Skeletal muscle cell (primary cell): Measurements from ENCODE around the gene EDC4.
"Not testable (repeated sequence)": the region's sequence is repeated elsewhere in the genome, so short reads cannot be mapped to it uniquely, and the experiment has no call there.

Source experiments
- DNase-seq: peaks from one replicate; pipeline ENCODE4 v3.0.0-alpha.2; 2010; ENCODE audit warnings: low read depth
- H3K4me3 ChIP-seq: 2 replicates; pipeline ENCODE4 v1.5.1; 2011; ENCODE audit warnings: low read depth, mild to moderate bottlenecking, control low read depth, low read length, moderate library complexity

Gene EDC4

DNA sequence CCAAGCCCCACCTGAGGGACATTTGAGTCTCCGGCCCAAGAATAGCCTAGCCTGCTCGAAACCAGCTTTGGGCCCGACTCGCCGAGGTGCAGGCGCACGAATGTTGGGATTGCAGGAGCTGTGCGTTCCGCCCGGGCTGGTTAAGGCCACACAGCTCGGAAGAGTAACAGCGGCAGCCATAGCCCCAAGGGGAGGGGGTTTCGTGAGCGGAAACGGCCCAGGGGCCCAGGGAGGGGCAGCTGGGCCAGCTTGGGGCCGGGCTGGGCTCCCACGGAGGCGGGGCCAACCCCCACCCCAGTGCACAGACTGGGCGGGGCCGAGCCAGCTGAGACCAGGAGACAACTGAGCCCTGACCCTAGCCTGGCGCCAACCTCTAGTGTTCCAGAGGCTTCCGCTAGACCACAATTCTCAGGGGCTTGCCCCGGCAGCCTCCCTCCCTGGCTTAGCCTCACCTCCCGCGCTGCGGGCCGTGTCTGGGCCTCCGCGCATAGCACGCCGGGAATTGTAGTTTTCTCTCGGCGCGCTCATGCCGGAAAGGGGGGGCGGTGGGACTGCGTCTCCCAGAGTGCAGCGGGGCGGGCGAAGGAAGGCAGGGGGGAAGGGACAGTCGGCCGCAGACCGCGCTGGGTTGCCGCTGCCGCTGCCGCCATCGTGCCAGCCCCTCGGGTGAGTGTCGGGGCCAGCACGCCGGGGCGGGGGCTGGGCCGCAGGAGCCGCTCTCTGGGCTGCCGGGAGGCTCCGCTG is 26.4 kb upstream of the EDC4 start, which contains the start of gene NUTF2:
Gene NUTF2, plus strand, starts transcription at position 614 of the 744 bp plus-strand sequence. CDS start 18,198 bp downstream, outside the sequence.
- DNase-seq, result peak; percentile 70
- H3K4me3 ChIP-seq, result peak within 1 kb of the TSS; percentile 92

DNA sequence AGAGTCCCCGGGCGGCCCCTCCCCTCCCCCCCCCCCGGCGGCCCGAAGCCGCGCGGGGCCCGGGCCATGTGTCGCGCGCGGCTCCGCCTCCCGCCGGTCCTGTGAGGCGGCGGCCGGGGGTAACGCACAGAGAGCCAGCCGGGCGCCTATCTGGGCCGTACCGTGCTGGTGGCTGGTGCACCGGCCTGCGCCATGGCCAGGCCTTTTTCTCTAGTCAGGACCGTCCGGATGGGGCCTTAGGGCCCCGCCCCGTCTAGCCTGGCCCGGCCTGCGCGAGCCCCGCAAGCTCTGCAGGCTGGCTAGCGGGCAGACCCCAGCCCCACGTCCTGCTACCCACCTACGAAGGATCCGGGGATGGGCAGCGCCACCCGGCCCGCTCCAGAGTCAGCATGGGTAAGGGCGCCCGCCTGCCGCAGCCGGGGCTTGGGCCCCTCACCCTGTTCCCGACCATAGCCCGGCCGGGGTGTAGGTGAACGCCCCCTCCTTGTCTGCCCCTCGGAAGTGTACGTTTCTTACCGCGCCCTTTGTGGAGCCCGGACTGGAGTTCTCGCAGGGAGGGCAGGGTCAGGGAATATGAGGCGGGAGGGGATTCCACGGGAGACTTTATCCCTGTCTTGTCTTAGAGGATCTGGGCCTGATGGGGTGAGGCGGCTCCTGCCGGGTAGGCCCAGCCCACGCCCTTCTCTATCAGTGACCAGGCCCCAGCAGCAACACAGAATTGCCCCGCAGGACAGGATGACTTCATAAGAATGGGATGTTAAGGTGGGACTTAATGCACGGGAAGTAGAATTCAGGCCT is 25.6 kb upstream of the EDC4 start, which contains the start of gene CENPT:
Gene CENPT, minus strand, starts transcription at position 630 of the 798 bp plus-strand sequence. CDS start 13,834 bp downstream, outside the sequence.
- DNase-seq, result no peak
- H3K4me3 ChIP-seq, result peak within 1 kb of the TSS; percentile 92

DNA sequence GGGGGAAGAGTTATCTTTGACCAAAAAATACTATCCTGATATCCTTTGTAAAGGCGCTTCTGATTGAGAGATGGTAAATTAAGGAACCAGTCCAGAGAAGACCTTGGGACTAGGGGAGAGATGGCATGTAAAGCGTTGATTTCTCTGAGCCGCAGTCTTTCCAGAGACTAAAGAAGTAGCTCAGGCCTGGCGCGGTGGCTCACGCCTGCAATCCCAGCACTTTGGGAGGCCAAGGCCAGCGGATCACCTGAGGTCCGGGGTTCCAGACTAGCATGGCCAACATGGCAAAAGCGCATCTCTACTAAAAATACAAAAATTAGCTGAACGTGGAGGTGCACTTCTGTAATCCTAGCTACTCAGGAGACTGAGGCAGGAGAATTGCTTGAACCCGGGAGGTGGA is 24.7 kb upstream of the EDC4 start:
- H3K4me3 ChIP-seq, result peak overlapping the region; percentile 92
- DNase-seq, result no peak

DNA sequence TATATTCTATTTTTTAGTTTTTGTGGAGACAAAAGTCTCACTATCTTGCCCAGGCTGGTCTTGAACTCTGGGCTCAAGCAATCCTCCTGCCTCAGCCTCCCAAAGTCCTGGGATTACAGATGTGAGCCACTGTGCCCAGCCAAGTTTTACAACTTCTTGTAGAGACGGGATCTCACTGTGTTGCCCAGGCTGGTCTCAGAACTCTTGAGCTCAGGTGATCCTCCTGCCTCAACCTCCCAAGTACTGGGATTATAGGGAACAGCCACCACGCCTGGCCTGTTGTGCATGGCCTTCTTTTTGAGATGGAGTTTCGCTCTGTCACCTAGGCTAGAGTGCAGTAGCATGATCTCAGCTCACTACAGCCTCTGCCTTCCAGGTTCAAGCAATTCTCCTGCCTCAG is 19.2 kb upstream of the EDC4 start:
- no peak for DNase-seq
- no peak overlapping the region for H3K4me3 ChIP-seq

DNA sequence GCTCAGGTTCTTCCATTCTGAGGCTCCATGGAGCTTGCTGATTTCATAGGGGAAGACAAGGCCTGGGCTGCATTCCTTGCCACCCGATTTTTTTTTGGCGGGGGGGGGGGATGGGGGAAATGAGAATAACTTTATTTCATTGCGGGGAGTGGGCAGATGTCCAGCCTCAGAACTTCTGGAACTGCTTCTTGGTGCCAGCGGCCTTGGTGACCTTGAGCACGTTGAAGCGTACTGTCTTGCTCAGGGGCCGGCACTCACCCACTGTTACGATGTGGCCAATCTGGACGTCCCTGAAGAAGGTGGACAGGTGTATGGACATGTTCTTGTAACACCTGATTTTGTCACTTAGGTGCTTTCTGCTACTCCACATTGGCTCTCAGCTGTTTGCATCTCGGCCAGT is 17.1 kb upstream of the EDC4 start:
- DNase-seq, result no peak

DNA sequence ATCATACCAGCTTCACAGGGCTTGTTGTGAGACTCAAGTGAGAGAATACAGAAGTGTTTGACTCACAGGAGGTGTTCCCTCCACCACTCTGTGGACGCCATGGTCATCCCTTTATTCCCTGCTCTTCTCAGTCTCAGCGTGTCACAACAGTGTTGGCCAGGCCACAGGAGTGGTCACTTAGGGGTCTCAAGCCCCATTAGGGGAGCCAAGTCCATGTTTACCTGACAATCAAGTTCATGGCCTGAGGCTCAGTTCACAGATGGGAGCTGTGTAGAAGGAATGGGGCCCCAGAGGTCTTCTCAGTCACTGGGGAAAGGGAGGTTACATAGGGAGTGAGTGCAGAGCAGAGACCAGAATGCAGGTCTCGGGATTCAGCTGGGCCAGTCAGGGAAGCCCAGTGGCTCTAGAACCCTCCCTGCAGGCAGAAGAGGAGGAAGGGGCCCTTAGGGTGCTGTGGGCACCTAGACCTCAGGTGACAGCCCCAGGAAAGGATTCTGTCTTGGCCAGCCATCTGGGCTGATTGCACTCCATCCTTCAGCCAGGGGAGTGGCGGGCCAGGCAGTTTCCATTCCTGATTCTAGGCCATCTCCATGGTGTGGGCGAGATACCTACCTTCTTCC is 15.8 kb upstream of the EDC4 start:
- DNase-seq, result no peak
- H3K4me3 ChIP-seq, result no peak overlapping the region

More for the DNA sequence above, 17.1 kb upstream of the EDC4 start:
- H3K4me3 ChIP-seq, result no peak overlapping the region

DNA sequence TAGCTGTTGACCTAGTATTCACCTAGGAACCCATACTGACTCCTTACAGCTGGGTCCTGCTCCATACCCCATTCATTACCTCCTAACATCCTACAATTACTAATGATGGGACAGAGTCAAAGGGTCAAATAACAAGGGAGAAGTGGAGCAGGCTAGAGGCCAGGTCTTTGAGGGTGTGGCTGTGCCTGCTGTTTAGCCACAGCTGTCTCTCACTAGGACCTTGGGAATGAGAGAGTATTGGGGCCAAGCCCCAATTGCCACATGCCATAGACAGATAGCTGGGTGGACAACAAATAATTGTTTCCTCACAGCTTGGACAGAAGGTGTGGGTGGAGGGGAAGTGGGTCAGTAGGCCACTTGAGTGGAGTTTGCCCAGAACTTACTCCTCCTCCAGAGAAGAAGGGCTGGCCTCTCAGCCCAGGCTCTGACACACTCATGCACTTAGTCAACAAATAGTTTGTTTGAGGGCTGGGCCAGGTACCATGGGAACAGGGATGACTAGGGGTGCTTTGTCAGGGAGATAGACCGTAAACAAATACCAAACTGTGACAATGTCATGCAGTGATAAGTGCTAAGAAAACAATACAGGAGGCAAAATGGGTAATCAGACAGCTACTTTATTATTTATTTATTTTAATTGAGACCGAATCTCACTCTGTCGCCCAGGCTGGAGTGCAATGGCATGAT is 15.2 kb upstream of the EDC4 start:
- no peak overlapping the region for H3K4me3 ChIP-seq
- peak; percentile 53 for DNase-seq

DNA sequence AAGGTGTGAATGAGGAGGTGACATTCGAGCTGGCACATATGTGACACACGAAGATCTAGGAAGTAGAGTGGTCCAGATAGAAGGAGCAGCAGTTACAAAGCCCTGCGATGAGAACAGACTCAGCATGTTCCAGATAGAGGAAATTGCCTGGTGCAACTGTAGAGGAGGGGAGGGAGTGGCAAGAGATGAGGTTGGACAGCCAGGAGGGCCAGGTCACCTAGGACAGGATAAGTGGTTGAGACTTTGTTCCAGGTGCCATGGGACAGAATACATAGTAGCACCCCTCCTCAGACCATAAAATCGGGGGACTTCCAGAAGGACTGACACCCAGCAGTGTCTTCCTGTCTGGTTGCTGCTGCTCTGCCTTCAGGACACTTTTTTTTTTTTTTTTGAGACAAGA is 14.4 kb upstream of the EDC4 start:
- no peak for DNase-seq

DNA sequence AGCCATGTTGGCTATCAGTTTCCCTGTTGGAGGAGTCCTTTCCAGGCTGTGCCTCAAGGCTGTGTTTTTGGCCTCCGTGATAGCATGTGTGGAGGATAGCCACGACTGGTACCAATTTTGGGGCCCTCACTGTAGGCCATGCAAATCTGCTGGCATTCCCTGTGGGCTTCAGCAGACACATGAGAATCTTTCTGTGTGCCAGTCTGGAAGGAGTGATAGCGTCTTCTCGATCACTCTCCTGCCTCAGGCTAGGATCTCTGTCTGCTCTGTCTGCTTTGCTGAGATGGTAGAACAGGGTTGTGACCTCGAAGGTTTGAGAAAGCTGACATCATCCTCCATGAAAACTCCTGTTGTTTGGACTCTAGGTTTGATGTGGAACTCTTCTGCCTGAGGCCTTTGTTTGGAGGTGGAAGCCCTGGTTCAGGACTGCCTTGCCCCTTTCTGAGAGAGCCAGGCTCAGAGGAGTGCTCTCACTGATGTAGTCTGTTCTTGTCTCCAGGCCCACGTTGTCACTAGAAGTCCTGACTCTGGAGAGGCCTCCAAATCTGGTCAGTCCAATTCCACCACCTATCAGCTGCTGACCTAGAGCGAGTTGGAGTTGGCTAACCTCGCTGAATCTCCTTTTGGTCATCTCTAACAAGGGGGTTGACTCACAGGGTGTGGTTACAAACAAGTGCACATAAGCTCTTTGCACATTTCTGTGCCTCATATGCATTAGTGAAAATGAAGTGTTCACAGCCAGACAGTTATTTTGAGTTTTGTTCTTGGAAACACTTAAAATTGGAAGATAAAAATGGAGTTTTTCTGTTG is 12.1 kb upstream of the EDC4 start:
- no peak for DNase-seq
- H3K4me3 ChIP-seq, result no peak overlapping the region

More for the DNA sequence above, 14.4 kb upstream of the EDC4 start:
- no peak overlapping the region for H3K4me3 ChIP-seq

DNA sequence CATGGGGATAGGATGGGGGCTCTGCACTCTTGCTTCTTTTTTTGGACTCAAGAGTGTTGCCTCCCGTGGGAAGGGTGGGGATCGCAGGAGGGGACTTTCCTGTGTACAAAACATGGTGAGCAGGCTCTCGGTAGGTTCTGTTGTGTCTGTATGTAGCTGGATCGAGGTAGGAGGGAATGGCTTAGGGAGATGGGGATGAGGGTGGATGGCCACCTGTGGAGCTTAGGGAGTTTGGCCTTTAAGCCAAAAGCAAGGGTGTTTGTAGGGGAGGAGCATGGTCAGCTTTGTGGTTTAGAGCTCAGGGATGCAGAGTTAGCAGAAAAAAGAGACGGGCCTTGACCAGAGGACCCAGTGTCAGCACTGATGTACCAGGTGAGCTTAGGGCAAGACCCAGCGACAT is 11.0 kb upstream of the EDC4 start:
- H3K4me3 ChIP-seq, result no peak overlapping the region
- no peak for DNase-seq

DNA sequence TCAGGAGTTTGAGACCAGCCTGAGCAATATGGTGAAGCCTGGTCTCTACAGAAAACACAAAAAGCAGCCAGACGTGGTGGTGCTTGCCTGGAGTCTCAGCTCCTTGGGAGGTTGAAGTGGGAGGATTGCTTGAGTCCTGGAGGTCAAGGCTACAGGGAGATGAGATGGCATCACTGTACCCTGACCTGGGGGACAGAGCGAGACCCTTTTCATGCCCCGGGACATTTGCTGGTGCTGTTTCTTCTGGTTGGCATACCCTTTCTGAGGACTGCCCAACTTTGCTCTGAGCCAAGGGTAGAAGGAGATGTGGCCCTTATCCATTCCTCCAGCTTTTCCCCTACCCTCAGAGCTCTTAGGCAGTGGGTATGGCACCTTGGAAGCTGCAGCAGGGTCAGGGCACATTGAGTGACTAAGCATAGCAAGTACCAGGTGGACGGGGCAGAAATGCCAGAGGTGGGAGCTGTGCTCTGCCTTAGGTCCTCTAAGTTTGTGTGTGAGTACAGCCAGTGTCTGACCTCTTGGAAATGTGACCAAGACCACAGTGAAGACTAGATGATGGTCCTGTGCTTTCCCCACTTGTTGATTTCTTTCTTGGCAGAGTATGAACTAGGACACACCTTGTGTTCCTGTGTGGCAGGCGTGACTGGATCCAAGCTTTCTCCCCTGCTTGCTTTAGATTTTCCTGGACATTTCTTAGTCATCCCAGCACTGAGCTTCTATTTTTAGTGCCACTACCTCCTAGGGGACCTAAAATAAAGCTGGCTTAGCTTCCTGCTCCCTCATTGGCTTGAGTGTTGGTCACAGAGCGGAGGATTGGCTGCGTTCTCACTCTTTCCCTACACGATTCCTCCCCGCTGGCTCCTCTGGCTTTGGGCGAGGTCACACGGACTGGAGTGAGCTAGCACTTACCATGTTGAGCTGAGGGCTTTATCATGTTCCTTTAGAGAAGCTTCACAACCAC is 9.9 kb upstream of the EDC4 start:
- H3K4me3 ChIP-seq, result no peak overlapping the region
- no peak for DNase-seq

DNA sequence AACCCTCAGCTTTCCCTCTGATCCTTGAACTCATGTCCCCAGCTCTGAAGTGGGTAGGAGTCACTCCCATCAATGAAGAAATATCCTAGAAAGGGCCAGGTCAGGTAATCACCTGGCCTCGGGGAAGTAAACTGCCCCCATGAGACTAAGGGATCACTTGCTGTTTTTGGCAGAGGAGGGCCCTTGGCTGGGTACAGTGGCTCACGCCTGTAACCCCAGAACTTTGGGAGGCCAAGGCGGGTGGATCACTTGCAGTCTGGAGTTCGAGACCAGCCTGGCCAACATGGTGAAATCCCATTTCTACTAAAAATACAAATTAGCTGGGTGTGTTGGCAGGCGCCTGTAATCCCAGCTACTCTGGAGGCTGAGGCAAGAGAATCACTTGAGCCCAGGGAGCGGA is 8.8 kb upstream of the EDC4 start:
- not testable (repeated sequence) for H3K4me3 ChIP-seq, DNase-seq

DNA sequence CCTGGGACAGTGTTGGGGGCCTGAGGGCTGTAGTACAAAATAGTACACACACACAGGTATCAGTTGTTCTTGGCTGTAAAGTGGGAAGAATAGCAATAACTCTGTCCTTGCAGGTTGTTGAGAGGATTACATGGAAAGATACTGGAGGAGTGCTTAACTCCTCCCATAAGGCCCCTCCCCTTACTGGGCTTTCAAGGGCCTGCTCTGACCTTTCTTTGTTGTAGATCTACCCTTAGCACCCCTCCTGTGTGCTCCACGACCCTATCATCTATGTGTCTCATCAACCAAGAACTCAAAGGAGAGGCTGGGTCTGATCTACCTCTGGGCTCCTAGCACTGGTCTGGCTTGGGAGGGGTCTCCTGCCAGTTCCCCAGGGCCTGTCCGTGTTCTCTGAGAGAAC is 8.3 kb upstream of the EDC4 start:
- no peak overlapping the region for H3K4me3 ChIP-seq
- DNase-seq, result no peak

DNA sequence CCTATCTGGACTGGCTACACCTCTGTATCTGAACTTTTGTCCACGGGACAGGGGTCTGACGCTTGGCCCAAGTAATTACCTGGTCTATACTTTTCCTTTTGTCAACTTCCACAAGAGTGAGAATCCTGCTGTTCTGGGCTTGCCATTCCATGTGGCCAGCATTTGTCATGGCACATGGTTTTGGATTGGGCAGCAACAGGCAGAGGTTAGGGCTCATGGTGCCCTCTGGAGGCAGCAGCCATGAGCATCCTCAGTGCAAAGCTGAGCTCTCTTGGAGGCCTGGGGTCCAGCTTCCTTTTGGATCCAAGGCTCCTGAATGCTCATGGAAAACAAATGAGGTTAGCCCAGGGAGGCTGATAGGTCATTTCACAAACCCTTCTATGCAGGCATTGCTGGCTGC is 7.5 kb upstream of the EDC4 start:
- DNase-seq, result no peak

DNA sequence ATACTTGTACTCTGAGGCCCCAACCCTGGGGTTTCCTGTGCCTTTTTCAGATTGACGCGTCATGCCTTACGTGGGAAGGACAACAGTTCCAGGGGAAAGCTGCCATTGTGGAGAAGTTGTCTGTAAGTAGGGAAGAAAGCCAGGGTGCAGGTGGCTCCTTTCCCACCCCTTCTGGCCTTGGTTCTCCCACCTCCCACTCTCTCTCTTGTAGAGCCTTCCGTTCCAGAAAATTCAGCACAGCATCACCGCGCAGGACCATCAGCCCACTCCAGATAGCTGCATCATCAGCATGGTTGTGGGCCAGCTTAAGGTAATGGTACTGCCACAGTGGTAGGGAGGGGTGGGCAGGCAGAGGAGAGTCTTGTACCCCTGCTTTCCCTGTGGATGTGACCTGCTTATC is 4.6 kb upstream of the EDC4 start:
- DNase-seq, result no peak
- no peak overlapping the region for H3K4me3 ChIP-seq

More for the DNA sequence above, 7.5 kb upstream of the EDC4 start:
- no peak overlapping the region for H3K4me3 ChIP-seq

DNA sequence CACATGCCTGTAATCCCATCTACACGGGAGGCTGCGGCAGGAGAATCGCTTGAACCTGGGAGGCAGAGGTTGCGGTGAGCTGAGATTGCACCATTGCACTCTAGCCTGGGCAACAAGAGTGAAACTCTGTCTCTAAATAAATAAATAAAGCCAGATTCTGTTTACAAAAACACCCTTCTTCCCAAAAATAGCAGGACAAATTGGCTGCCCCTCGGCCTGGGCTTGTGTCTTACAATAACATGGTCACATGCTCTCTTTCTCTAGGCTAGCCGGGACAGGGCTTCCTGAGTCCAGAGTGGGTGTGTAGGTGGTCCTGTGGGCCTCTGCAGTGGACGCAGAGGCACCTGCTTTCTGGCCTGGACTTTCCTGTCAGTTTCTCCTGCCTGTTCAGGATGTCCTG is 3.2 kb upstream of the EDC4 start:
- no peak for DNase-seq
- no peak overlapping the region for H3K4me3 ChIP-seq

DNA sequence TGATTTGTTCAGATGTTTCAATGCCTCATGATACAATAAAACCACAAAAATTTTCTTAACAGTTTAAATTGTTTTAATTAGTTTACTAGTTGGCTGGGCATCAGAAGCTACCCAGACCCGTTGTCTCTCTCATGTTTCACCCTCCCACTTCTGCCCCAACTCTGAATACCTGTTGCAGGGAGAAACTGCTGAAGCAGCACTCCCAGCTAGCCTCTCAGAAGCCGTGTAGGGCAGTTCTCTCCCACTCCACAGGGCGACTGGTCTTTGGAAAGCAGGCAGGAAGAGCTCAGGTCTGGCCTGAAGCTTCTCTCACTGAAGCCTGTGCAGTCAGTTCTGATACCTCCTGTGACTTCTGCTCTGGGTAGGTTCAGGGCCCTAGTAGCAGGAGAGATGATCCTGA is 1.6 kb upstream of the EDC4 start:
- no peak overlapping the region for H3K4me3 ChIP-seq
- DNase-seq, result no peak

DNA sequence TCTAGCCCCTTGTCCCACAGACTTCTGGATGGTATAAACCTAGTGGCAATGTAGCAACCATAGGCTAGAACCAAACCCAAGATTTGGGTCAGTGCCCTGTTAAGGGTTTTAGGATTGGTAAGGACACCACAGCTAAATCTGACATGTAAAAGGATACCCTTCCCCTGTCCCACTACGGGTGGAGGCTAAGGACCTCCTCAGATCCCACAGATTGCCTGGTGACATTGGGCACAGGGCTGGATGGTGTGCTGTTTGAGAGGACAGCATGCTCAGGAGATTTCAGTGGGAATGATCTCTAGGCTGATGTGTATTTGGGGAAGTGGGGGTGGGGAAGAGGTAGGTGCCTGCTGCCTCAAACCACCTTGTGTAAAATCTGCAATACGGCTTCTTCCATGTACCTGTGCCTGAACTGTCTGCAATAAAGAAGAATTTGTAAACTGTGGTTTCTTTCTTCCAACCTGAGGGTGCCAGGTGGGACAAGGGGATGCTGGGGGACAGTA is 671 bp upstream of the EDC4 start:
- H3K4me3 ChIP-seq, result no peak overlapping the region
- no peak for DNase-seq
